ENCODE results near the gene P4HTM. TPM values are rescaled to one million over a fixed set of nuclear protein-coding genes. Genes with fewer than 3 reads are reported as not detected.

Gene P4HTM, protein sequence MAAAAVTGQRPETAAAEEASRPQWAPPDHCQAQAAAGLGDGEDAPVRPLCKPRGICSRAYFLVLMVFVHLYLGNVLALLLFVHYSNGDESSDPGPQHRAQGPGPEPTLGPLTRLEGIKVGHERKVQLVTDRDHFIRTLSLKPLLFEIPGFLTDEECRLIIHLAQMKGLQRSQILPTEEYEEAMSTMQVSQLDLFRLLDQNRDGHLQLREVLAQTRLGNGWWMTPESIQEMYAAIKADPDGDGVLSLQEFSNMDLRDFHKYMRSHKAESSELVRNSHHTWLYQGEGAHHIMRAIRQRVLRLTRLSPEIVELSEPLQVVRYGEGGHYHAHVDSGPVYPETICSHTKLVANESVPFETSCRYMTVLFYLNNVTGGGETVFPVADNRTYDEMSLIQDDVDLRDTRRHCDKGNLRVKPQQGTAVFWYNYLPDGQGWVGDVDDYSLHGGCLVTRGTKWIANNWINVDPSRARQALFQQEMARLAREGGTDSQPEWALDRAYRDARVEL
- total RNA-seq (2022; extraction: Qiagen RNA extraction; ENCODE audit: low read depth): 14.8 to 19.6 TPM (median 18.6 TPM) in 5 replicates

DNA sequence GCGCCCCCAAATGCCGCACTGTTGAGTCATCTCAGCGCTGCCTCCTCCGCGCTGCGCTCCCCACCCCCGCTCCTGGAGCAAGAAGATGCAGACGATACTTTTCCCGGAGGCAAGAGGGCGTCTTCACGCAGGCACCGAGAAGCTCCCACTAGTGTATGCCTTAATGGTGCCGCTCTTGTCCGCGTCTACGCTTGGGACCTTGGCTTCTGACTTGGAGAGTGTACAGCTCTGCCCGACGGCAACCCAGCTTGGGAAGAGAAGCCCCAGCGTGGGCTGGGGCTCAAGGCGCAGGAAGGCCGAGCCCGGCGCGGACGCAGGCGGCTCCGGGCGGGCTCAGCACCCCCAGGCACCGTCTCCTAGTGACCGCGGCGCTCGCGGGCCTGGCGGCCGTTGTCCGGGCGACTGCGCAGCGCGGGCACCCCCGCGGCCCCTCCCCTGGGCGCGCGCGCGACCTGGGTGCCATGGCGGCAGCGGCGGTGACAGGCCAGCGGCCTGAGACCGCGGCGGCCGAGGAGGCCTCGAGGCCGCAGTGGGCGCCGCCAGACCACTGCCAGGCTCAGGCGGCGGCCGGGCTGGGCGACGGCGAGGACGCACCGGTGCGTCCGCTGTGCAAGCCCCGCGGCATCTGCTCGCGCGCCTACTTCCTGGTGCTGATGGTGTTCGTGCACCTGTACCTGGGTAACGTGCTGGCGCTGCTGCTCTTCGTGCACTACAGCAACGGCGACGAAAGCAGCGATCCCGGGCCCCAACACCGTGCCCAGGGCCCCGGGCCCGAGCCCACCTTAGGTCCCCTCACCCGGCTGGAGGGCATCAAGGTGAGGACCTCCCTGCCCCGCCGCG, at the start of gene P4HTM:
TSS of gene P4HTM (plus strand) at position 446 of the 840 bp plus-strand sequence. CDS start at position 462, 16 bp downstream.

DNA sequence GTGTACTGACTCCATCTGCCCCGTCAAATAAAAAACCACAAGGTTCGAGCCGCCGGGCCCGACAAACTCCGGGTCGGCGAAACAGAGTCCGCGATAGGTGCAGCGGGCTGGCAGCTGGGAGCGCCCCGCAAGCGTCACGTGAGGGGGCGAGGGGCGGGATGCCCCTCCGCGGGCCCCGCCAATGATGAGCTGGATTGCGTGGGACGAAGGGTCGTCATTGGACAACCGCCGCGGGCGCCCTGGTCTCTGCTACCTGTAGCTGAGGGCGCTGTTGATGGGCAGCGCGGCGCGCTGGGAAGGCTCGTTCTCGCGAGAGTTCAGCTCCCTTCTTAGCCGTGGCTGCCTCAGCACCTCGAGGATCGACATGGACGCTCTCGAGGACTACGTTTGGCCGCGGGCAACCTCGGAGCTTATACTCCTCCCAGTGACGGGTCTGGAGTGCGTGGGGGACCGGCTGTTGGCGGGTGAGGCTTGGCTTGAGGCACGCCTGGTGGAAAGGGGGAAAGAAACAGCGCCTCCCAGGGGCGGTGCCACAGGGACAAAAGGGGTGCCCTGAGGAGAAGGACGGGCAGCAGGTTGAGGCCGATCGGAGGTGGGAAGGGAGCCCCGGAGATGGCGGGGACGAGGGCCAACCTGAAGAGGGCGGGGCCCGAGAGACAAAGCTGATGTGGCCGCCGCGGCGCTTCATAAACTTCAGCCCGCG, 17.2 kb downstream of the P4HTM start, which contains the start of gene WDR6:
TSS of gene WDR6 (plus strand) at position 324 of the 703 bp plus-strand sequence. CDS start at position 365, 41 bp downstream.

DNA sequence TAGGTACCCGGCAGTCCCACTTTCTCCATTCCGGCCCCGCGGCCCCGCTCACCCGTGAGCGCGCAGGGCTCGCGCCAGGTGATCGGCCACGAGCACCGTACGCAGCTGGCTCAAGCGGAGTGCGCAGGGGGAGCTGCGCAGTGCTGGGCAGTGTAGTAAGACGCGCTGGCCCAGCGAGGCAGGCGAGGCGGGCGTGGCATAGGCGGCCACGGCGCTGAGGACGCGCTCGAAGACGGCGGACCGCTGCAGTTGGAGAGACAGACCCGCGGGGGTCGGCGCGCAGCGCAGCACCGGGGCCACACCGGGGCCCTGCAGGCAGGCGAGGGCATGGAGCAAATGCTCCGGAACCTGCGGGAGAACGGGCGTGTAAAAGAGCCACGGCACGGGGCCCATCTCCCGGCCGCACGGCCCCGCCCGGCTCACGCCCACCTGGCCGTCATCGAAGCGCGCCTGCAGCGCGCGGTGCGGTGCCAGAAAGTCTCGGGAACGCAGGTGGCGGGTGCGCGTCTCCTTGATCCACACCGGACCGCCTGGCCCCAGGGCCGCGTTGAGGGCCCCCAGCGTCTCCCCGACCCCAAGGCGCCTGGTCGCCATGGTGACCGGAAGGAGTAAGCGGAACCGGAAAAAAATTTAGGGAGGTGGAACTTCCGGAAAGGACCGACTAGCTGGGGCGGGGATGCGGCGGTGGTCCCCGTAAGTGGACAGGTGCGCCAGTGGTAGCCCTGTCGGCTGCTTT, 28.1 kb downstream of the P4HTM start, which contains the start of gene DALRD3:
TSS of gene DALRD3 (minus strand) at position 610 of the 736 bp plus-strand sequence. CDS start at position 594, 16 bp downstream.

DNA sequence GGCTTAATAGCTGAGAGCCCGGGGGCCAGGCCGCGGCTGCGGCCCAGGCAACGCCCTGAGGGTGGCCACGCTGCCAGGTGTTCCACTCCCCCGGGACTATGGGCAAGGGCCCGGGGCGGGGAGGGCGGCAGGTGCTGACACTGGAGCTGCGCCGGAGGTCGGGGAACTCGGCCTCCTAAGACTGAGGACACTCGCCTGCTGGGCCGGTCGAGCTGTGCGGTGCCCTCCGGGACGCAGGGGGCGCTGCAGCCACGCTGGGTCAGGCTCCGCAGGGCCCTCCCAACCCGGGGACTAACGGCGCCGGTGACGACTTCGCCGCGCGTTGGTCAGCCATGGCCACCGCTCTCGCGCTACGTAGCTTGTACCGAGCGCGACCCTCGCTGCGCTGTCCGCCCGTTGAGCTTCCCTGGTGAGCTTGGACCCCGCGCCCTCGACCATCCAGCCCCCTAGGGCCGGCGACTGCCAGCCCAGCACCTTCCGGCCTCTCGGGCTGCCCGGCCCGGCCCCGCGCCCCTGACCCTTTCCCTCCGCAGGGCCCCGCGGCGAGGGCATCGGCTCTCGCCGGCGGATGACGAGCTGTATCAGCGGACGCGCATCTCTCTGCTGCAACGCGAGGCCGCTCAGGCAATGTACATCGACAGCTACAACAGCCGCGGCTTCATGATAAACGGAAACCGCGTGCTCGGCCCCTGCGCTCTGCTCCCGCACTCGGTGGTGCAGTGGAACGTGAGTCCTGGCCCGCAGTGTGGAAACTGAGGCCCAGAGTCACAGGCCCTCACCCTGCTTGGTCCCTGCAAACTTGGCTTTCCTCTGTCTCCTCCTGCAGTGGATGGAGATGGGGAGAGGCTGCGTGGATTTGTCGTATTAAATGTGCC, 32.0 kb downstream of the P4HTM start, which contains the start of gene NDUFAF3:
TSS of gene NDUFAF3 (plus strand) at position 309 of the 875 bp plus-strand sequence. CDS start at position 333, 24 bp downstream.

DNA sequence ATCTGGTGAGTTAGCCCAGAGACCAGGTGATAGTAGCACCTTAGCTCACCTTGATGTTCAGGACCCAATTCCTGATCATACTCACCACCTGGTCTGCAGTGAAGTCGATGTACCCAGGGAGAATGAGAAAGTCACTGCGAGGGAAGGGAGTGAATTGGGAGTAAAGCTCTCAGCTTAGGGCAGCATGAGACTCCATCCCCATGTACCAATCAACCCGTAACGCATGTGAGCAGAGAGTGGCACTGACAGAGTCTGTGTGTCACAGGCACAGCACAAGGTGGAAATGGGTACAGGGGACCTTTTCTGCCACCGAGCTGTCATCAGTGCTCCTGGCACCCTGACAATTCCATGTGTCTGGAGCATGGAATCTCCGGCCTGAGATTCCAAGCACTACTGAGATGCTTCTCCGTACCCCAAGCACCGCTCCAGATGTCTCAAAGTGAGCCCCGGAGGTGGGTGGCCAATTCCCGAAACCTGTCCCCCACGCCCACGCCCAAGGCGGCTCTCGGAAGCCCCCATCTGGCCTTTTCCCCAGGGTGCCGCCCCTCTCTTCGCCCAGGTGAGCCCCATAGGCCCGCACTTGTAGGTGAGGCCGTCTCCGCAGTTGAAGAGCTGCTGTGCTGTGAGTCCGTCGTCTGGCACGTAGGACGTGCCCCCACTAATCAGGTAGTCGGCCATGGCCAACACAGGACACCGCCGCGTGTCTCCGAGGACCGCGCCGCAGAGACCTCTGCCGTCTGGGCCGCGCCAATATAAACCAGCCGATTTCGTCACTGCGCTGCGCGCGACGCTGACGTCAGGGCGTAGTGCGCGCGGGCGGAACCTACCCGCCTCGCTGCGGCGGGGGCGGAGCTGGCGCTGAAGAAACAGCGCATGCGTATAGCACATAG, 38.9 kb downstream of the P4HTM start, which contains the start of gene IMPDH2:
TSS of gene IMPDH2 (minus strand) at position 726 of the 890 bp plus-strand sequence. CDS start at position 678, 48 bp downstream.

Other genes starting within 250 kb of the P4HTM start
- 16.9 to 22.1 TPM (median 21.3 TPM) in 5 replicates for gene PRKAR2A, start 142.4 kb upstream of the P4HTM start, total RNA-seq (2022; extraction: Qiagen RNA extraction; ENCODE audit: low read depth)
- 9.9 to 12.9 TPM (median 11.2 TPM) in 5 replicates for gene SLC25A20, start 91.4 kb upstream of the P4HTM start, total RNA-seq (2022; extraction: Qiagen RNA extraction; ENCODE audit: low read depth)
- gene ARIH2, start 71.4 kb upstream of the P4HTM start, total RNA-seq (2022; extraction: Qiagen RNA extraction; ENCODE audit: low read depth): 60.4 to 67.4 TPM (median 64.0 TPM) in 5 replicates
- gene WDR6, start 17.1 kb downstream of the P4HTM start, total RNA-seq (2022; extraction: Qiagen RNA extraction; ENCODE audit: low read depth): 63.0 to 78.6 TPM (median 69.7 TPM) in 5 replicates
- 18.4 to 24.0 TPM (median 22.8 TPM) in 5 replicates for gene DALRD3, start 28.3 kb downstream of the P4HTM start, total RNA-seq (2022; extraction: Qiagen RNA extraction; ENCODE audit: low read depth)
- gene NDUFAF3, start 31.9 kb downstream of the P4HTM start, total RNA-seq (2022; extraction: Qiagen RNA extraction; ENCODE audit: low read depth): 61.7 to 88.7 TPM (median 84.3 TPM) in 5 replicates
- gene IMPDH2, start 39.2 kb downstream of the P4HTM start, total RNA-seq (2022; extraction: Qiagen RNA extraction; ENCODE audit: low read depth): 162 to 177 TPM (median 166 TPM) in 5 replicates
- gene QRICH1, start 103.8 kb downstream of the P4HTM start, total RNA-seq (2022; extraction: Qiagen RNA extraction; ENCODE audit: low read depth): 38.9 to 46.3 TPM (median 41.4 TPM) in 5 replicates
- gene QARS1, start 114.5 kb downstream of the P4HTM start, total RNA-seq (2022; extraction: Qiagen RNA extraction; ENCODE audit: low read depth): 136 to 172 TPM (median 143 TPM) in 5 replicates
- 18.4 to 28.3 TPM (median 24.9 TPM) in 5 replicates for gene USP19, start 130.6 kb downstream of the P4HTM start, total RNA-seq (2022; extraction: Qiagen RNA extraction; ENCODE audit: low read depth)
- 87.0 to 93.1 TPM (median 91.1 TPM) in 5 replicates for gene LAMB2, start 142.8 kb downstream of the P4HTM start, total RNA-seq (2022; extraction: Qiagen RNA extraction; ENCODE audit: low read depth)
- 11.4 to 15.6 TPM (median 12.4 TPM) in 5 replicates for gene CCDC71, start 176.1 kb downstream of the P4HTM start, total RNA-seq (2022; extraction: Qiagen RNA extraction; ENCODE audit: low read depth)
- 4.0 to 5.3 TPM (median 5.0 TPM) in 5 replicates for gene KLHDC8B, start 181.4 kb downstream of the P4HTM start, total RNA-seq (2022; extraction: Qiagen RNA extraction; ENCODE audit: low read depth)